HG03139 (cell line): ENCODE results near the gene ZBTB7B.

Experiments
- ATAC-seq: cut with Tn5 transposase; IDR thresholded peaks from one replicate; pipeline ENCODE4 v1.9.1; 2021; ENCODE audit not compliant: unreplicated experiment

ZBTB7B gene

DNA sequence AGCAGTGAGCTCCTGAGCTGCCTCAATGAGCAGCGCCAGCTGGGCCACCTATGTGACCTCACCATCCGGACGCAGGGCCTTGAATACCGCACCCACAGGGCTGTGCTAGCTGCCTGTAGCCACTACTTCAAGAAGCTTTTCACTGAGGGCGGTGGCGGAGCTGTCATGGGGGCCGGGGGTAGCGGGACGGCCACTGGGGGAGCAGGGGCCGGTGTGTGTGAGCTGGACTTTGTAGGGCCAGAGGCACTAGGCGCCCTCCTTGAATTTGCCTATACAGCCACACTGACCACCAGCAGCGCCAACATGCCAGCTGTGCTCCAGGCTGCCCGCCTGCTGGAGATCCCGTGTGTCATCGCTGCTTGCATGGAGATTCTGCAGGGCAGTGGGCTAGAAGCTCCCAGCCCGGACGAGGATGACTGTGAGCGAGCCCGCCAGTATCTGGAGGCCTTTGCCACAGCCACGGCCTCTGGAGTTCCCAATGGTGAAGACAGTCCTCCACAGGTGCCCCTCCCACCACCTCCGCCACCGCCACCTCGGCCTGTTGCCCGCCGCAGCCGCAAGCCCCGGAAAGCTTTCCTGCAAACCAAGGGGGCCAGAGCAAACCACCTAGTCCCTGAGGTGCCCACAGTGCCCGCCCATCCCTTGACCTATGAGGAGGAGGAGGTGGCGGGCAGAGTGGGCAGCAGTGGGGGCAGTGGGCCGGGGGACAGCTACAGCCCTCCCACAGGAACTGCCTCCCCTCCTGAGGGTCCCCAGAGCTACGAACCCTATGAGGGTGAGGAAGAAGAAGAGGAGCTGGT, 12.3 kb downstream of the ZBTB7B start:
- ATAC-seq = no peak

DNA sequence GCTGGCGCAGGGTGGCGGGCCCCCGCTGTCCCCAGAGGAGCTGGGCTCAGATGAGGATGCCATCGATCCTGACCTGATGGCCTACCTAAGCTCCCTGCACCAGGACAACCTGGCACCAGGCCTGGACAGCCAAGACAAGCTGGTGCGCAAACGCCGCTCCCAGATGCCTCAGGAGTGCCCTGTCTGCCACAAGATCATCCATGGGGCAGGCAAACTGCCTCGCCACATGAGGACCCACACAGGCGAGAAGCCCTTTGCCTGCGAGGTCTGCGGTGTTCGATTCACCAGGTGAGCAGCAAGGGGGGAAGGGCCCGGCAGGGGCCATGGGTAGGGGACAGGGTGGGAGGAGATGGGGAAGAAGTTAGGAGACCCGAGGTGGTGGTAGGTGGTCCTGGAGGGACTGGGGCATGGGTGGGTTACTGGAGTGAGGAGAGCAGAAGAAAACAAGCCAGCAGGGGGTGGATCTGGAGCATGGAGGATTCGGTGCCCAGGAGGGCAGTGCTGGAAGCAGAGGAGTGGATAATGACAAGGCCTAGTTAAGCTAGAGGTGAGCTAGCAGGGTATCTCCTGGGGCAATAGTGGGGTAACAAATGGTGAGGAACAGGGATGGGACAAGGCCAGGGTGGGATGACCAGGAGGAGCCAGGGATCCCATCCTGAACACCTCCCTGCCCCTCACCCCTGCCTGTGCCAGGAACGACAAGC, 13.1 kb downstream of the ZBTB7B start:
- no peak for ATAC-seq

GRCh38 chr1:155016231-155016831, 13.7 kb downstream of the ZBTB7B start:
- ATAC-seq = no peak

DNA sequence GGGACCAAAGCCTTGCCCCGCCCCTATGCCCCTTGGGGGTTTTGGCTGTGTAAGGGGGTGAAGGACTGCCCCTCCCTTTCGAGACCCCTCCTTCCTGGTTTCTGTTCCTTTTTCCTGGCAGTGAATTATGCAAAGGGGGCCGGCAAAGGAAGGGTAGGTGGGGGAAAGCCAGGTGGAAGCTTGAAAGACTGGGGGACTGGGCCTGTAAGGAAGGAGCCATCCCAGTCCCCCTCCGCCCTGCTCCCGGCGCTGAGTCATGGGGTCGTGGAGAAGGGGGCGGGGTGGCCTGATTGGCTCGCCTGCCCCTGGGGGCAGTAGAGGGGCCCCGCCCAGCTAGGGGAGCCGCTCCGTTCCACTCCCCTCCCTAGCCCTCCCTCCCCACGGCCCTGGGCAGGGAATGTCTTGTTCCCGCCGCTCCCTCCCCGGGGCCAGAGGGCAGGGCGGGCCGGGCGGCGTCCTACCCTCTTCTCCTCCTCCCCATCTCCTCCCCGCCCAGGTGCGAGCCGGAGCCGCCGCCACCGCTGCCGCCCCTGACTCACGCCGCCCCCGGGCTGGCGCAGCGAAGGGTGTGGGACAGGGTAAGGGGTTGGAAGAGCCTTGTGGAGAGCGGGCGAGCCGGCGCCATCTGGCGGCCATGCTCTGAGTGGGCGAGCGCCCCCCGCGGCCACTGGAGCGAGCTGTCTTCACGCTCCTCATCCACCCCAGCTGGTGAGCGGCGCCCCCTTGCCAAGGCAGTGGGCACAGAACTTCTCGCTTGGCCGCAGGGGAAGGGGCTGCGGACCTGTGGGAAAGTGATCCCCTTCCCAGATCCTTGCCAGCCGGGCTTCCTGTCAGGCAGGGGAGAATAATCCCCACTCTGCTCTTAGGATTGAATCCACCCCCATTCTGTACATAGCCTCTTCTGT, 14.7 kb downstream of the ZBTB7B start:
- peak; percentile 72 for ATAC-seq

DNA sequence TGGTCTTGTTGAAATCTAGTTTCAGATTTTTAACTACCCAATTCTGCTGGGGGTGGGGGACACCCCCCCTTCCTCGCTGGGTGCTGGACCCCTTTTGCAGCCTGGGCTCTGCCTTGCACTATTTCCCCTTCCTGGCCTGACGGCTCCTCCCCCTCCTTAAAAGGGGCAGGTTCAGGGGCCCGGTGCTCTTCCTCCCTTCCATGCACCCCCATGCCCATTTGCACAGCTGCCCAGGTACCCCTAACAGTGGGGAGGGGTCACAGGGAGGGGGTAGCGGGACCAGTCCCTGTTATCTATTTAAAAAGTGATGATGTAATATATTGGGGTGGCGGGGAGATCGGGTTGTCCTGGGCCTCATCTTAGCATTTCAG, 15.3 kb downstream of the ZBTB7B start:
- peak; percentile 16 for ATAC-seq

DNA sequence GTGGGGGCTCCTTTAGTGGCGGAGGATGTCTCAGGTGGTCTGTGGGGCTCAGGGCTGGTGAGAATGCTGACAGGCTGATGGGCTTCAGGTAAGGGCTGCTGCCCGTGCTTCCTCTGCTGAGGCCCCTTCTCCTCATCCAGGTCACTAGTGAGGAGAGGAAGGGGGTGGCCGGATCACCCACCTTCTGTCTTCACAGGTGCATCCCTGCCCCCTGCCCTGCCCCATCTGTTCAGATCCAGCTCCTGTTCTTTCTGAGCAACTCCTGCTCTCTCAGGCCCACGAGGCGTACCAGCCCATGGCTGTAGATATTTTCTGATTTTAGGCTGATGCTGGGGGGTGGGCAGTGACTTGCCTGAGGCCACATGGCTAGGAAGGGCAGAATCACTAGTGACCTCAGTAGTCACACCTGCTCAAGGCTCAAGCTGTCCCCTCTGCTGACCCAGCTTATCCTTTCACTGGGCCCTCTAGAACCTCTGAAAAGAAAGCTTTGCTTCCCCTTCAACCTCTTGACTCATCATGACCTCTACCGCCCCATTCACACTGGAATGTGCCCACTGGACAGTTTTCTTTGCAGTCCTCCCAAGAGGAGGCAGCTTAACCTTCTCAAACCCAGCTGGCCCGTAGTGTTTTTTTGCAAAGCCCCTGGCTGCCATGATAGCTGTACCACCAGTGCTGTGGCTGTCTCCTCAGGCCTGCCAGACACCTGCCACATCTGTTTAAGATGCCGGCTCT, 16.2 kb downstream of the ZBTB7B start:
- no peak for ATAC-seq

- no peak for ATAC-seq
Measured at GRCh38 chr1:155019377-155020245, 17.0 kb downstream of the ZBTB7B start.

GRCh38 chr1:155022136-155022926, 19.7 kb downstream of the ZBTB7B start:
- ATAC-seq = no peak

- no peak for ATAC-seq
Measured at GRCh38 chr1:155022927-155023236, 20.3 kb downstream of the ZBTB7B start.

DNA sequence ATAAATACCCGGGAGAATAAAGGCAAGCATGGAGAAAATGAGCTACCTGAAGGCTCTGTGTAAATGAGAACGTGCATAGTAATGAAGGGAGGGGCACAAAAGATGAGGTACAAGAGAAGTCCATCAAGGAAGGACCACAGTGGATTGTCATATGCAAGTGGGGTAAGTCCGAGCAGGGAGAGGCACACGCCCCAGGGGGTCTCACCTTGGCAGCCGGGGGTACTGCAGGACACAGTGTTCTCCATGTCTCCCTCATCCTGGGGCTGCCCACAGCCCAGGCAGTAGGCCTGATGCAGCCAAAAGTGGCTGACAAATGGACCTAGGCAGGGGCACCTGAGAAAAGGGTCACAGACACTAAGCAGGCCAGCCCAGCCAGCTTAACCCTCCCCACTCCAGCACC, 21.0 kb downstream of the ZBTB7B start:
- ATAC-seq = no peak

GRCh38 chr1:155024315-155024714, 21.7 kb downstream of the ZBTB7B start:
- no peak for ATAC-seq

GRCh38 chr1:155026154-155026553, 23.6 kb downstream of the ZBTB7B start:
- ATAC-seq = no peak

DNA sequence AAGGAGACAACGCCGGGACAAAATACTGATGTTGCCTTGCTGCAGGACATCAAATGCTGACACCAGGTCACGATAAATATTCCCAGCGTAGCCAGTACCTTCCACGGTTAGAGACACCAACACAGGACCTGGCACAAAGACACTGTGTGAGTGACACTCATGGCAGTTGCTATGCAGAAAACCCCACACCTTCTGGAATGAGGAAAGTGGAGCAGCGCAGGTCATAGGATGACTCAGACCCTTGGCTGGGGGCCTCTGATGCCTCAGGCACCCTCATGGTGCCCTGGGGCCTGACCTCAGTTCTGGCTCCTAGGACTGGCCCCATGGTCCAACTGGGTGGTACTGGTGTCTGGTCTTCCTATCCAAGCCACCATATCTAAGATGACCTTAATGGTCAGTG, 24.0 kb downstream of the ZBTB7B start:
- no peak for ATAC-seq

GRCh38 chr1:155029513-155030242, 27.1 kb downstream of the ZBTB7B start:
- ATAC-seq = no peak

DNA sequence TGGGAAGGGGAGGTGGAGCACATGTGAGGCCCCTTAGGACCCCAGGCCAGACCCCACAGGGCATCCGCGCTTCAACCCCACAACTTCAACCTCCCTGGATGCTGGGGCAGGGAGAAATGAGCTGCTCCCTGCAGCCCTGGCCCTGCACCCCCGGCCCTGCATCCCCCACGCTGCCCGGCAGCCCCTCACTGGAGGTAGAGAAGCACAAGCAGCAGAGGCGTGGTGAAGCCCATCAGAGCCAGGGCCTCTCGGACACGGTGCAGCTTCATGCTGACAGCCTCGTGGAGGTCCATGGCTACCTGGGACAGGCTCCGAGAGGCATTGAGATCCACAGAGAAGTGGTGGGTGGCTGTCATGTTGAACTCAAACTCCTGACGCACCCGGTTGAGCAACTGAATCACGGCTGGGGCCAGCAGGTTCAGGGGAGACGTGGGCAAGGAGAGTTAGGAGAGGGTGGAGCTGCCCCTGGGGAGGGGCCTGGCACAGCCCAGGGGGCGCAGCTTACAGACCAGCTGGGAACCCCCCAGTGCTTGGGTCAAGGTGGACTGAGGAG, 27.7 kb downstream of the ZBTB7B start:
- no peak for ATAC-seq

DNA sequence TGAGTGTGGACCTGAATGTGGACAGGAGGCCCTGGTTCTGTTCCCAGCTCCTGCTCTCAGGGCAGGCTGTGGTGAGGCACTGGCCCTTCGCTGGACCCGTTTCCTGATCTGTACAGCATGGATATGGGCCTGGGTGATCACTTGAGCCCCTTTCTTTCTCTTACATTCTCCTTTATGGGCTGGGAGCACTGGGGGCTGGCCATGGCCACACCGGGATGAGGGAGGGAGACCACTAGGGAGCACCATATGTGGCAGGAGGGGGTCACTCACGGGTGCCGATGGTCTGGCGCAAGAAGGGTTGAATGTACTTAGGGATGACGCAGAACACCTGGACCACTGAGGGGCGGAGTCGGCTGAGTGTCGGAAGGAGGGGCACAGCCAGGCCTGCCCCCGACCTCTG, 28.3 kb downstream of the ZBTB7B start:
- ATAC-seq = no peak

- ATAC-seq = no peak
Measured at GRCh38 chr1:155032886-155033285, 30.3 kb downstream of the ZBTB7B start.

- no peak for ATAC-seq
Measured at GRCh38 chr1:155033524-155033923, 30.9 kb downstream of the ZBTB7B start, which contains the start of the genes DCST1 and DCST2. DCST1 (plus strand) TSS chr1:155033824; CDS start chr1:155034037, 213 bp downstream. DCST2 (minus strand) TSS chr1:155033781; CDS start chr1:155033701, 80 bp downstream.
